ENCODE results near the gene LDLRAD4.

LDLRAD4 gene

DNA sequence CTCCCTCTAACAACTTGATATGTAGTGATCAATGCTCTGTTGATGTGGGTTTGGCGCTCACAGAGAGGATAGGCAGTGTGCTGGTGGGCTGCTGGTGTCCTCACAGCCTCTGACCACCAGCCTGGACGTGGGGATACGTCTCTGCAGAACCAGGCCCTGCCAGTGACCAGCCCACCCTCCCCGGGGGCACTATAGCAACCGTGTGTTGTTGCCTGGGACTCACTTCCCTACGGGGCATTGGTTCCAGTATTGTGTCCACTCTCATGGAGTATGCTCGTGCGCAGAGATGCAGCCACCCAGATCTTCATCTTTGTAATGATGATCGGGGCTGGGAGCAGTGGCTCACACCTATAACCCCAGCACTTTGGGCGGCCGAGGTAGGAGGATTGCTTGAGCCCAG is 180.1 kb downstream of the LDLRAD4 start:
- Histone ChIP-seq H3K27me3 (ENCODE audit: insufficient read depth, poor library complexity, severe bottlenecking) (no peaks in the 10 kb centered on the region), H3K4me3 (replicated peaks; ENCODE audit: insufficient read depth, low read length) (no peak overlapping the region), H3K27ac (replicated peaks) (no peak overlapping the region)
- TF ChIP-seq POLR2AphosphoS5 (IDR thresholded peaks at IDR 0.05; ENCODE audit: low read depth) (no peak), SPI1 (IDR thresholded peaks at IDR 0.05; ENCODE audit: borderline replicate concordance, low read depth) (no peak), GABPA (IDR thresholded peaks at IDR 0.05; ENCODE audit: low read depth) (no peak)
- TF ChIP-seq, protein P1, sequence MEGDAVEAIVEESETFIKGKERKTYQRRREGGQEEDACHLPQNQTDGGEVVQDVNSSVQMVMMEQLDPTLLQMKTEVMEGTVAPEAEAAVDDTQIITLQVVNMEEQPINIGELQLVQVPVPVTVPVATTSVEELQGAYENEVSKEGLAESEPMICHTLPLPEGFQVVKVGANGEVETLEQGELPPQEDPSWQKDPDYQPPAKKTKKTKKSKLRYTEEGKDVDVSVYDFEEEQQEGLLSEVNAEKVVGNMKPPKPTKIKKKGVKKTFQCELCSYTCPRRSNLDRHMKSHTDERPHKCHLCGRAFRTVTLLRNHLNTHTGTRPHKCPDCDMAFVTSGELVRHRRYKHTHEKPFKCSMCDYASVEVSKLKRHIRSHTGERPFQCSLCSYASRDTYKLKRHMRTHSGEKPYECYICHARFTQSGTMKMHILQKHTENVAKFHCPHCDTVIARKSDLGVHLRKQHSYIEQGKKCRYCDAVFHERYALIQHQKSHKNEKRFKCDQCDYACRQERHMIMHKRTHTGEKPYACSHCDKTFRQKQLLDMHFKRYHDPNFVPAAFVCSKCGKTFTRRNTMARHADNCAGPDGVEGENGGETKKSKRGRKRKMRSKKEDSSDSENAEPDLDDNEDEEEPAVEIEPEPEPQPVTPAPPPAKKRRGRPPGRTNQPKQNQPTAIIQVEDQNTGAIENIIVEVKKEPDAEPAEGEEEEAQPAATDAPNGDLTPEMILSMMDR (IDR thresholded peaks at IDR 0.05; ENCODE audit: insufficient read depth, low read length), result no peak
- TF ChIP-seq, protein P2, sequence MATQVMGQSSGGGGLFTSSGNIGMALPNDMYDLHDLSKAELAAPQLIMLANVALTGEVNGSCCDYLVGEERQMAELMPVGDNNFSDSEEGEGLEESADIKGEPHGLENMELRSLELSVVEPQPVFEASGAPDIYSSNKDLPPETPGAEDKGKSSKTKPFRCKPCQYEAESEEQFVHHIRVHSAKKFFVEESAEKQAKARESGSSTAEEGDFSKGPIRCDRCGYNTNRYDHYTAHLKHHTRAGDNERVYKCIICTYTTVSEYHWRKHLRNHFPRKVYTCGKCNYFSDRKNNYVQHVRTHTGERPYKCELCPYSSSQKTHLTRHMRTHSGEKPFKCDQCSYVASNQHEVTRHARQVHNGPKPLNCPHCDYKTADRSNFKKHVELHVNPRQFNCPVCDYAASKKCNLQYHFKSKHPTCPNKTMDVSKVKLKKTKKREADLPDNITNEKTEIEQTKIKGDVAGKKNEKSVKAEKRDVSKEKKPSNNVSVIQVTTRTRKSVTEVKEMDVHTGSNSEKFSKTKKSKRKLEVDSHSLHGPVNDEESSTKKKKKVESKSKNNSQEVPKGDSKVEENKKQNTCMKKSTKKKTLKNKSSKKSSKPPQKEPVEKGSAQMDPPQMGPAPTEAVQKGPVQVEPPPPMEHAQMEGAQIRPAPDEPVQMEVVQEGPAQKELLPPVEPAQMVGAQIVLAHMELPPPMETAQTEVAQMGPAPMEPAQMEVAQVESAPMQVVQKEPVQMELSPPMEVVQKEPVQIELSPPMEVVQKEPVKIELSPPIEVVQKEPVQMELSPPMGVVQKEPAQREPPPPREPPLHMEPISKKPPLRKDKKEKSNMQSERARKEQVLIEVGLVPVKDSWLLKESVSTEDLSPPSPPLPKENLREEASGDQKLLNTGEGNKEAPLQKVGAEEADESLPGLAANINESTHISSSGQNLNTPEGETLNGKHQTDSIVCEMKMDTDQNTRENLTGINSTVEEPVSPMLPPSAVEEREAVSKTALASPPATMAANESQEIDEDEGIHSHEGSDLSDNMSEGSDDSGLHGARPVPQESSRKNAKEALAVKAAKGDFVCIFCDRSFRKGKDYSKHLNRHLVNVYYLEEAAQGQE (IDR thresholded peaks at IDR 0.05; ENCODE audit: insufficient replicate concordance, low read depth), result no peak
- DNase-seq (ENCODE audit: low read depth in 1 of 2, low spot score in 1 of 2), result no peak

DNA sequence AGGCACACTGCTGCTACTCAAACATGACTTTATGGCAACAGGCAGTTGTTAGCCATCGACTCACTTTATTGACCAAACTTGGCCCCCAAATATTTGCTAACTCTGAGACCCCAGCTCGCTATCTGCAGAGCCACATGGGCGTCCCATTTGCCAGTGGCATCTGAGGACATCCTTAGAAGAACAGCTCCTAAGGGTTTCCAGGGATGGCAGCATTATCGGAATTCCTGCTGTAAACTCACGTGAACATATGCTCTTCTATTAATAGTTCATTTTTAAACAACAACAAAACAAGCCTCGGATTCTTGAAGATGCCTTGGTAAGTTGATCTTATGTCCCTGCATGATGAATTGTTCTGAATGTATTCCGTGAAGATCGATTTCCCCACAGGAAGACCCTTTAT is 181.0 kb downstream of the LDLRAD4 start:
- no peak for DNase-seq (ENCODE audit: low read depth in 1 of 2, low spot score in 1 of 2)
- no peak for TF ChIP-seq GABPA (IDR thresholded peaks at IDR 0.05; ENCODE audit: low read depth)
- no peak for TF ChIP-seq POLR2AphosphoS5 (IDR thresholded peaks at IDR 0.05; ENCODE audit: low read depth)
- TF ChIP-seq, protein P2 (IDR thresholded peaks at IDR 0.05; ENCODE audit: insufficient replicate concordance, low read depth), result no peak
- TF ChIP-seq SPI1 (IDR thresholded peaks at IDR 0.05; ENCODE audit: borderline replicate concordance, low read depth), result no peak
- TF ChIP-seq, protein P1 (IDR thresholded peaks at IDR 0.05; ENCODE audit: insufficient read depth, low read length), result no peak

DNA sequence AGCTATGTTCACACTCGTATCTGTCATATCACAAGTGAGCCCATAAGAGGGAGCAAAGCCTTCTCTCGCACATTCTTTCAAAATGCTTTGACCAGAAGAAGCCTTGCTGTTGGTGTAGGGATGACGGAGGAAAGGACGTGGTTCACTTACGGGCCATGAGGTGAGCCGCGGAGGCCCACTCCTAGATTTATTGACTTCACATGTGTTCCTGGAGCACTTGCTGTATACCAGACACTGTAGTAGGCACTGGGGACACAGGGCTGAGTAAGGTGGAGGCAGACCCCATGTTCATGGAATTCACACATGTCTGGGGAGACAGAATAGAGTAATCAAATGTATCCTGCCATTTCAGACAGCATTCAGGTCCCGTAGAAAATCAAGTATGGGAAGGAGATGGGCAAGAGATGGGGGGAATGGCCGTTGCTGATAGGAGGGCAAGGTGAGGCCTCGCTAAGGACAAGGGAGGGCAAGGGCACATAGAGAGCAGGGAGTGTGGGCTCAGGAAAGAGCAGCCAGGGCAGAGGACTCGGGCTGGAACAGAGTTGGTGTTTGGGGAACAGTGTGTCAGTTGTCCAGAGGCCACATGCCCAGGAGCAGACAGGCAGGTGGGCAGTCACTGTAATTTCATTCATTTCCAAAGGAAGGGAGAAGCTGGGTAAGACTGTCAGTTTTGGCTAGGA is 182.2 kb downstream of the LDLRAD4 start:
- no peak for DNase-seq (ENCODE audit: low read depth in 1 of 2, low spot score in 1 of 2)
- H3K27me3 ChIP-seq (ENCODE audit: insufficient read depth, poor library complexity, severe bottlenecking), result no peaks in the 10 kb centered on the region
- no peak overlapping the region for H3K4me3 ChIP-seq (replicated peaks; ENCODE audit: insufficient read depth, low read length)
- H3K27ac ChIP-seq (replicated peaks), result no peak overlapping the region
- TF ChIP-seq, protein P1 (IDR thresholded peaks at IDR 0.05; ENCODE audit: insufficient read depth, low read length), result no peak
- TF ChIP-seq GABPA (IDR thresholded peaks at IDR 0.05; ENCODE audit: low read depth), result no peak

More for the DNA sequence above, 181.0 kb downstream of the LDLRAD4 start:
- no peak overlapping the region for H3K27ac ChIP-seq (replicated peaks)
- no peaks in the 10 kb centered on the region for H3K27me3 ChIP-seq (ENCODE audit: insufficient read depth, poor library complexity, severe bottlenecking)
- H3K4me3 ChIP-seq (replicated peaks; ENCODE audit: insufficient read depth, low read length), result no peak overlapping the region

DNA sequence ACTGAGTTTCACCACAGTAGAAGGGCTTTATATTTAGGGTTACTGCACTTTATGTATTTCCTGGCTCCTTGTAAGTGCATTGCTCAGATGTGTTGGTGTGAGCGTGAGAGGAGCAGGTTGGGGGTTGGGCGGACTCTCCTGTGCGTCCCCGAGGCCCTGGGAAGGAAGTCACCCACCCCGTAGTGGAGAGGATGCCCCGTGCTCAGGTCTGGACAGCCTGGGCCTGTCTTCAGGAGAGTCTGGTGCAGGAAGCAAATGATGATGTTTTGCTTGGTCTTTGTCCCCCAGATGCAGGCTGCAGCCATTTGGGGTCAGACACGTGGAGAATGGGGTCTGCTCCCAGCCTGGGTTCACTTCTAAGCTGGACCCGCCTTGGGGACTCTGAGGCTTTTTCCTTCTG is 182.8 kb downstream of the LDLRAD4 start:
- Histone ChIP-seq H3K4me3 (replicated peaks; ENCODE audit: insufficient read depth, low read length) (no peak overlapping the region), H3K27ac (replicated peaks) (no peak overlapping the region), H3K27me3 (ENCODE audit: insufficient read depth, poor library complexity, severe bottlenecking) (no peaks in the 10 kb centered on the region)
- TF ChIP-seq SPI1 (IDR thresholded peaks at IDR 0.05; ENCODE audit: borderline replicate concordance, low read depth) (no peak), GABPA (IDR thresholded peaks at IDR 0.05; ENCODE audit: low read depth) (no peak), POLR2AphosphoS5 (IDR thresholded peaks at IDR 0.05; ENCODE audit: low read depth) (no peak)
- TF ChIP-seq, protein P1 (IDR thresholded peaks at IDR 0.05; ENCODE audit: insufficient read depth, low read length), result no peak
- DNase-seq (ENCODE audit: low read depth in 1 of 2, low spot score in 1 of 2), result no peak

Data from HL-60 (cell line).